A673 (cell line): ENCODE data around the gene PIK3AP1. TPM values are rescaled to one million over a fixed set of nuclear protein-coding genes. Genes with fewer than 3 reads are reported as not detected.

ENCODE experiments used
- BruUV-seq: library from RNA; stranded (reverse); fragments of 400-500 nt; replicated peaks from 2 replicates; lab custom pipeline; 2021; lab: Mats Ljungman, UMichigan
- CTCF ChIA-PET: fragments of 300-600 bp; sonication (Branson Sonifier 250); formaldehyde crosslinking; loops from one replicate; lab custom pipeline; 2022; ENCODE audit warnings: antibody characterized with exemption; lab: Charles Lee
- POLR2A ChIA-PET: fragments of 300-600 bp; sonication (Branson Sonifier 250); formaldehyde crosslinking; loops from one replicate; lab custom pipeline; 2022; ENCODE audit warnings: antibody characterized with exemption; ENCODE audit not compliant: low non-redundant PET; lab: Charles Lee
- DNase-seq: peaks from one replicate; pipeline ENCODE4 v3.0.0-alpha.2; 2015; ENCODE audit warnings: low spot score
- H3K27ac ChIP-seq: fragments of 200-600 bp; sonication (generic); 2 replicates; pipeline ENCODE4 v1.5.1; 2016; ENCODE audit warnings: mixed run types, low read depth, mild to moderate bottlenecking, mixed read lengths, antibody characterized with exemption, low read length; ENCODE audit not compliant: poor library complexity, severe bottlenecking
- H3K27me3 ChIP-seq: fragments of 200-600 bp; sonication (generic); replicated peaks from 2 replicates; pipeline ENCODE4 v1.6.1; 2017; ENCODE audit warnings: mixed run types, low read depth, mild to moderate bottlenecking, mixed read lengths, antibody characterized with exemption, low read length; ENCODE audit not compliant: insufficient read depth, poor library complexity
- H3K36me3 ChIP-seq: fragments of 200-600 bp; sonication (generic); 2 replicates; pipeline ENCODE4 v1.6.1; 2016; ENCODE audit warnings: mixed run types, mild to moderate bottlenecking, mixed read lengths, antibody characterized with exemption, low read length; ENCODE audit not compliant: insufficient read depth, poor library complexity, severe bottlenecking
- H3K4me1 ChIP-seq: fragments of 200-600 bp; sonication (generic); 2 replicates; pipeline ENCODE4 v1.6.1; 2017; ENCODE audit warnings: mixed run types, mild to moderate bottlenecking, mixed read lengths, antibody characterized with exemption, low read length; ENCODE audit not compliant: insufficient read depth, poor library complexity, severe bottlenecking
- H3K4me3 ChIP-seq: fragments of 200-600 bp; sonication (generic); 2 replicates; pipeline ENCODE4 v1.5.1; 2016; ENCODE audit warnings: low read depth, mixed run types, mild to moderate bottlenecking, mixed read lengths, low read length; ENCODE audit not compliant: poor library complexity, severe bottlenecking
- H3K9me3 ChIP-seq: fragments of 200-600 bp; sonication (generic); 2 replicates; pipeline ENCODE4 v1.6.1; 2016; ENCODE audit warnings: mixed run types, low read depth, mild to moderate bottlenecking, mixed read lengths, antibody characterized with exemption, low read length; ENCODE audit not compliant: poor library complexity, severe bottlenecking
- CTCF ChIP-seq: fragments of 300-800, 200-600 bp; sonication (generic); conservative IDR thresholded peaks from 2 replicates; pipeline ENCODE4 v1.5.1; 2017; ENCODE audit warnings: low read depth, mild to moderate bottlenecking, antibody characterized with exemption, low read length, moderate library complexity, mixed read lengths
- EZH2 ChIP-seq: fragments of 200-600 bp; sonication (generic); IDR thresholded peaks from 2 replicates; pipeline ENCODE4 v1.6.1; 2017; ENCODE audit warnings: borderline replicate concordance, low read depth, mild to moderate bottlenecking, mixed read lengths, antibody characterized with exemption, low read length; ENCODE audit not compliant: poor library complexity, severe bottlenecking
- intact Hi-C: fragments of 100-400 bp; cut with micrococcal nuclease; formaldehyde crosslinking; loops from one replicate; pipeline ENCODE4 v1.10.0; 2022; ENCODE audit not compliant: unreplicated experiment
- total RNA-seq: library from RNA; stranded (reverse); gene quantifications from 2 replicates; pipeline ENCODE4 v1.2.3, GENCODE V29; 2021

The PIK3AP1 gene
- total RNA-seq, 1 experiment from 2014 or later = 0.24 TPM

DNA sequence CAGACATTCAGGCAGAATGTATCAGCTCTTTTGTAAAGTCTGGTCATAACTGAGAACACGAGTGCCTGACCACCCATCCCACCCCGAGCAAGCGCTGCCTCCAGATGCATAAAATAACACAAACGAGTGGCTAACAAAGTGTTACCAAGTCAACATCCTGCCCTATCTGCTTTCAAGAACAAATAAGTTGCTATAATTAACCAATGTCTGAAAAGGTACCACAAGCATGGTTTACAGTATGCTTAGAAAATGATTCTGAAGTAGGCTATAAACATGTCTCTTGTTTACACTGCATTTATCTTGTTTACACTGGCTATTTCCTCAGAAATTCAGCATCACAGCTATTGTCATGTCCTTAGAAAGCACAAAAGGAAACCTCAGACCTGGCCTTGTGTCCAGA is 49.5 kb downstream of the PIK3AP1 start:
- Histone ChIP-seq H3K27ac (no peak overlapping the region), H3K4me3 (no peak overlapping the region), H3K27me3 (no peaks in the 10 kb centered on the region), H3K36me3 (no peaks in the 10 kb centered on the region), H3K4me1 (no peaks in the 10 kb centered on the region), H3K9me3 (no peaks in the 10 kb centered on the region)
- CTCF ChIA-PET = no interaction called here
- intact Hi-C loops = no loop called here
- DNase-seq = no peak
- TF ChIP-seq EZH2 = no peak
- TF ChIP-seq CTCF = no peak
- no TSS peak for BruUV-seq
- POLR2A ChIA-PET = no interaction called here

DNA sequence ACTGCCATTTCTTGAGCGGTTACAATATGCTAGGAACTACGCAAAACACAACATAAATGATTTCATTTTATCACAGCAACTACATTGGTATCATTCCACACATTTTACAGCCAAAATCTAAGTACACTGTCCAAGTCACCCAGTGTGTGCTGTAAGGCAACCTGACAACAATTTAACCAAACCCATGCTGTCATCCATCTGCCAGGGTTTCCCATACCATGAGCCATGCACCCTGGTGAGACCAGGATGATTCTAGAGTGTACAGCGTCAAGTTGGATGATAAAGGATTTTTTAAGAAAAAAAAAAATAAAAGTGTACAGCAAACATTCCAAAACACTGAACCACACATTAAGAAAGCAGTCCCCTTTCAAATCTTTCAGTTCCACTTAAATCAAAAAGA is 52.9 kb downstream of the PIK3AP1 start:
- POLR2A ChIA-PET = no interaction called here

DNA sequence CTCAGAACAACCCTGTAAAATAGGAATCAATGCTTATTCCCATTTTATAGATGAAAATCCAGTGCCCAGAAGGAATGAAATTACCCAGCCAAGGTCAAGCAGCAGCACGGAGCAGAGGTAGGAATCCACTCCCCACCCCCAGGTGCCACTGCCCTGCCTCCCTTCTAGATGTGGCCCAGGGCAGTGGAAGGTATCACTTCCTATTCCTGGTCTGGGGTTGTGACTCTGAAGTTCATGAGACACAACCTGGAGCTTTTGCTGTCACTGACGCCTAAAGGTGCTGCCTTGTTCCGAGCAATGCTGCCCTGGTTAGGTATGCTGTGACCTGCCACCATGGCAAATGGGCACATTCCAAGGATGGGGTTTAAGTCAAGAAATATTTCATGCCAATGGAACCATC is 53.6 kb downstream of the PIK3AP1 start:
- Histone ChIP-seq H3K36me3 (no peaks in the 10 kb centered on the region), H3K4me3 (no peak overlapping the region), H3K9me3 (no peaks in the 10 kb centered on the region), H3K4me1 (no peaks in the 10 kb centered on the region), H3K27ac (no peak overlapping the region), H3K27me3 (no peaks in the 10 kb centered on the region)
- no peak for DNase-seq
- ChIA-PET CTCF (no interaction called here), POLR2A (no interaction called here)
- intact Hi-C loops = no loop called here
- BruUV-seq = no TSS peak
- TF ChIP-seq CTCF (no peak), EZH2 (no peak)

More for the DNA sequence above, 52.9 kb downstream of the PIK3AP1 start:
- DNase-seq = no peak
- Histone ChIP-seq H3K27me3 (no peaks in the 10 kb centered on the region), H3K4me3 (no peak overlapping the region), H3K4me1 (no peaks in the 10 kb centered on the region), H3K27ac (no peak overlapping the region), H3K36me3 (no peaks in the 10 kb centered on the region), H3K9me3 (no peaks in the 10 kb centered on the region)
- BruUV-seq = no TSS peak
- intact Hi-C loops = no loop called here
- CTCF ChIA-PET = no interaction called here
- TF ChIP-seq EZH2 (no peak), CTCF (no peak)
